HEK293 (cell line): ENCODE data around the gene GGPS1.

Experiments used
- EGR2 ChIP-seq: fragments of 450-650 bp; formaldehyde crosslinking; IDR thresholded peaks from 2 replicates; pipeline ENCODE4 v1.5.1; 2016; ENCODE audit warnings: low read depth, missing biosample characterization, missing genetic modification characterization
- FEZF1 ChIP-seq: fragments of 450-650 bp; formaldehyde crosslinking; IDR thresholded peaks from 2 replicates; pipeline ENCODE4 v1.5.1; 2016; ENCODE audit warnings: missing biosample characterization, missing genetic modification characterization
- MZF1 ChIP-seq: fragments of 450-650 bp; formaldehyde crosslinking; IDR thresholded peaks from 2 replicates; pipeline ENCODE4 v1.5.1; 2017; ENCODE audit warnings: missing biosample characterization, missing genetic modification characterization, borderline replicate concordance
- PRDM1 ChIP-seq: fragments of 450-650 bp; formaldehyde crosslinking; IDR thresholded peaks from 2 replicates; pipeline ENCODE4; 2016; ENCODE audit warnings: missing biosample characterization, missing genetic modification characterization
- PRDM10 ChIP-seq: fragments of 450-650 bp; formaldehyde crosslinking; IDR thresholded peaks from 2 replicates; pipeline ENCODE4 v1.5.1; 2016; ENCODE audit warnings: missing biosample characterization, missing genetic modification characterization
- PRDM6 ChIP-seq: fragments of 450-650 bp; formaldehyde crosslinking; IDR thresholded peaks from 2 replicates; pipeline ENCODE4 v1.5.1; 2017; ENCODE audit warnings: missing biosample characterization, missing genetic modification characterization
- REPIN1 ChIP-seq: fragments of 450-650 bp; formaldehyde crosslinking; IDR thresholded peaks from 2 replicates; pipeline ENCODE4 v1.5.1; 2017; ENCODE audit warnings: missing biosample characterization, missing genetic modification characterization, low read depth
- TRIM28 ChIP-seq: IDR thresholded peaks from 2 replicates; pipeline ENCODE4 v1.6.1; 2011; ENCODE audit warnings: low read length, control low read depth, borderline replicate concordance
- WT1 ChIP-seq: fragments of 450-650 bp; formaldehyde crosslinking; IDR thresholded peaks from 2 replicates; pipeline ENCODE4 v1.5.1; 2016; ENCODE audit warnings: missing biosample characterization, missing genetic modification characterization
- YY1 ChIP-seq: fragments of 450-650 bp; formaldehyde crosslinking; IDR thresholded peaks from 2 replicates; pipeline ENCODE4 v1.5.1; 2018; ENCODE audit warnings: missing biosample characterization, missing genetic modification characterization
- ZBTB1 ChIP-seq: fragments of 450-650 bp; formaldehyde crosslinking; IDR thresholded peaks from 2 replicates; pipeline ENCODE4 v1.5.1; 2016; ENCODE audit warnings: missing biosample characterization, missing genetic modification characterization
- ZBTB10 ChIP-seq: fragments of 450-650 bp; formaldehyde crosslinking; IDR thresholded peaks from 2 replicates; pipeline ENCODE4 v1.5.1; 2016; ENCODE audit warnings: missing biosample characterization, missing genetic modification characterization
- ZBTB17 ChIP-seq: fragments of 450-650 bp; formaldehyde crosslinking; IDR thresholded peaks from 2 replicates; pipeline ENCODE4 v1.5.1; 2016; ENCODE audit warnings: missing biosample characterization, missing genetic modification characterization
- ZNF174 ChIP-seq: fragments of 450-650 bp; formaldehyde crosslinking; IDR thresholded peaks from 2 replicates; pipeline ENCODE4 v1.5.0; 2017; ENCODE audit warnings: missing biosample characterization, mild to moderate bottlenecking, missing genetic modification characterization
- ZNF37A ChIP-seq: fragments of 450-650 bp; IDR thresholded peaks from 2 replicates; pipeline ENCODE4 v1.5.1; 2018; ENCODE audit warnings: missing biosample characterization, missing genetic modification characterization
- ZNF394 ChIP-seq: fragments of 450-650 bp; formaldehyde crosslinking; IDR thresholded peaks from 2 replicates; pipeline ENCODE4 v1.5.1; 2016; ENCODE audit warnings: missing biosample characterization, missing genetic modification characterization, mild to moderate bottlenecking, moderate library complexity, borderline replicate concordance
- ZNF561 ChIP-seq: fragments of 450-650 bp; IDR thresholded peaks from 2 replicates; pipeline ENCODE4 v1.5.1; 2018; ENCODE audit warnings: missing biosample characterization, missing genetic modification characterization, borderline replicate concordance
- ZNF580 ChIP-seq: fragments of 450-650 bp; formaldehyde crosslinking; IDR thresholded peaks from 2 replicates; pipeline ENCODE4 v1.5.1; 2016; ENCODE audit warnings: missing biosample characterization, missing genetic modification characterization
- ZNF621 ChIP-seq: fragments of 450-650 bp; formaldehyde crosslinking; IDR thresholded peaks from 2 replicates; pipeline ENCODE4 v1.5.1; 2017; ENCODE audit warnings: missing biosample characterization, missing genetic modification characterization
- ZNF660 ChIP-seq: fragments of 450-650 bp; IDR thresholded peaks from 2 replicates; pipeline ENCODE4 v1.5.1; 2018; ENCODE audit warnings: missing biosample characterization, mild to moderate bottlenecking, missing genetic modification characterization
- ZNF701 ChIP-seq: fragments of 450-650 bp; formaldehyde crosslinking; IDR thresholded peaks from 2 replicates; pipeline ENCODE4 v1.5.1; 2016; ENCODE audit warnings: missing biosample characterization, missing genetic modification characterization
- ZNF707 ChIP-seq: fragments of 450-650 bp; formaldehyde crosslinking; IDR thresholded peaks from 2 replicates; pipeline ENCODE4 v1.5.1; 2016; ENCODE audit warnings: missing biosample characterization, missing genetic modification characterization
- ZSCAN30 ChIP-seq: fragments of 450-650 bp; IDR thresholded peaks from 2 replicates; pipeline ENCODE4 v1.5.1; 2018; ENCODE audit warnings: missing biosample characterization, mild to moderate bottlenecking, missing genetic modification characterization, moderate library complexity
- TF ChIP-seq, protein P1 (sequence below): fragments of 450-650 bp; formaldehyde crosslinking; conservative IDR thresholded peaks from 2 replicates; pipeline ENCODE4 v1.5.1; 2016; ENCODE audit warnings: low read depth, missing biosample characterization, missing genetic modification characterization

The GGPS1 gene

GRCh38 chr1:235329139-235329902 is 951 bp downstream of the GGPS1 start (continued):
- no peak for TF ChIP-seq ZBTB10 (tag by site-specific recombination)
- TF ChIP-seq MZF1 (tag by site-specific recombination) = no peak
- 0 out of 2 replicates have a peak, but pooled peaks have one; percentile 26 for TF ChIP-seq ZNF660 (tag by site-specific recombination)
- no peak for TF ChIP-seq ZNF580
- TF ChIP-seq ZNF561 = 0 out of 2 replicates have a peak, but pooled peaks have one; percentile 26
- TF ChIP-seq ZBTB1 (tag by site-specific recombination) = no peak; the same call in 1 of the 2 replicates
- TF ChIP-seq FEZF1 (tag by site-specific recombination) = no peak
- TF ChIP-seq WT1 (tag by site-specific recombination) = peak; percentile 39; the same call in 1 of the 2 replicates
- TF ChIP-seq YY1 (tag by site-specific recombination) = no peak; the same call in 1 of the 2 replicates
- TF ChIP-seq ZBTB17 (tag by site-specific recombination) = peak; percentile 99
- no peak for TF ChIP-seq REPIN1
- TF ChIP-seq TRIM28 = peak; percentile 2; the same call in 1 of the 2 replicates
- no peak for TF ChIP-seq EGR2 (tag by site-specific recombination)
- TF ChIP-seq ZNF37A = no peak
- TF ChIP-seq ZNF621 (tag by site-specific recombination) = no peak
- no peak for TF ChIP-seq PRDM6 (tag by site-specific recombination)
- no peak for TF ChIP-seq ZNF707 (tag by site-specific recombination)
- TF ChIP-seq ZNF174 (tag by site-specific recombination) = no peak
- TF ChIP-seq, protein P1, sequence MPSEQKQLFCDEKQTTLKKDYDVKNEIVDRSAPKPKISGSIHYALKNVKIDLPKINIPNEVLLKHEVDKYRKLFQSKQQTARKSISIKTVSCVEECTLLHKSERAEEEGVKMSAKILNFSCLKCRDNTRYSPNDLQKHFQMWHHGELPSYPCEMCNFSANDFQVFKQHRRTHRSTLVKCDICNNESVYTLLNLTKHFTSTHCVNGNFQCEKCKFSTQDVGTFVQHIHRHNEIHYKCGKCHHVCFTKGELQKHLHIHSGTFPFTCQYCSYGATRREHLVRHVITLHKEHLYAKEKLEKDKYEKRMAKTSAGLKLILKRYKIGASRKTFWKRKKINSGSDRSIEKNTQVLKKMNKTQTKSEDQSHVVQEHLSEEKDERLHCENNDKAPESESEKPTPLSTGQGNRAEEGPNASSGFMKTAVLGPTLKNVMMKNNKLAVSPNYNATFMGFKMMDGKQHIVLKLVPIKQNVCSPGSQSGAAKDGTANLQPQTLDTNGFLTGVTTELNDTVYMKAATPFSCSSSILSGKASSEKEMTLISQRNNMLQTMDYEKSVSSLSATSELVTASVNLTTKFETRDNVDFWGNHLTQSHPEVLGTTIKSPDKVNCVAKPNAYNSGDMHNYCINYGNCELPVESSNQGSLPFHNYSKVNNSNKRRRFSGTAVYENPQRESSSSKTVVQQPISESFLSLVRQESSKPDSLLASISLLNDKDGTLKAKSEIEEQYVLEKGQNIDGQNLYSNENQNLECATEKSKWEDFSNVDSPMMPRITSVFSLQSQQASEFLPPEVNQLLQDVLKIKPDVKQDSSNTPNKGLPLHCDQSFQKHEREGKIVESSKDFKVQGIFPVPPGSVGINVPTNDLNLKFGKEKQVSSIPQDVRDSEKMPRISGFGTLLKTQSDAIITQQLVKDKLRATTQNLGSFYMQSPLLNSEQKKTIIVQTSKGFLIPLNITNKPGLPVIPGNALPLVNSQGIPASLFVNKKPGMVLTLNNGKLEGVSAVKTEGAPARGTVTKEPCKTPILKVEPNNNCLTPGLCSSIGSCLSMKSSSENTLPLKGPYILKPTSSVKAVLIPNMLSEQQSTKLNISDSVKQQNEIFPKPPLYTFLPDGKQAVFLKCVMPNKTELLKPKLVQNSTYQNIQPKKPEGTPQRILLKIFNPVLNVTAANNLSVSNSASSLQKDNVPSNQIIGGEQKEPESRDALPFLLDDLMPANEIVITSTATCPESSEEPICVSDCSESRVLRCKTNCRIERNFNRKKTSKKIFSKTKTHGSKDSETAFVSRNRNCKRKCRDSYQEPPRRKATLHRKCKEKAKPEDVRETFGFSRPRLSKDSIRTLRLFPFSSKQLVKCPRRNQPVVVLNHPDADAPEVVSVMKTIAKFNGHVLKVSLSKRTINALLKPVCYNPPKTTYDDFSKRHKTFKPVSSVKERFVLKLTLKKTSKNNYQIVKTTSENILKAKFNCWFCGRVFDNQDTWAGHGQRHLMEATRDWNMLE (tag by site-specific recombination) = no peak
- no peak for TF ChIP-seq ZNF701 (tag by site-specific recombination)
- TF ChIP-seq ZSCAN30 (tag by site-specific recombination) = 0 out of 2 replicates have a peak, but pooled peaks have one; percentile 73
- peak; percentile 92 for TF ChIP-seq PRDM1 (tag by site-specific recombination)
- TF ChIP-seq ZNF394 (tag by site-specific recombination) = peak; percentile 52
- TF ChIP-seq PRDM10 (tag by site-specific recombination) = no peak
